DMS53 treated with DMSO at 0.1 percent for 48 hours (cell line): ENCODE measurements around the gene YLPM1.
"Not testable (repeated sequence)": the region's sequence is repeated elsewhere in the genome, so short reads cannot be mapped to it uniquely, and the experiment has no call there.

Source experiments
- DNase-seq: peaks from one replicate; lab custom pipeline; 2025; ENCODE audit not compliant: unreplicated experiment; lab: John Stamatoyannopoulos, UW

Gene YLPM1, protein sequence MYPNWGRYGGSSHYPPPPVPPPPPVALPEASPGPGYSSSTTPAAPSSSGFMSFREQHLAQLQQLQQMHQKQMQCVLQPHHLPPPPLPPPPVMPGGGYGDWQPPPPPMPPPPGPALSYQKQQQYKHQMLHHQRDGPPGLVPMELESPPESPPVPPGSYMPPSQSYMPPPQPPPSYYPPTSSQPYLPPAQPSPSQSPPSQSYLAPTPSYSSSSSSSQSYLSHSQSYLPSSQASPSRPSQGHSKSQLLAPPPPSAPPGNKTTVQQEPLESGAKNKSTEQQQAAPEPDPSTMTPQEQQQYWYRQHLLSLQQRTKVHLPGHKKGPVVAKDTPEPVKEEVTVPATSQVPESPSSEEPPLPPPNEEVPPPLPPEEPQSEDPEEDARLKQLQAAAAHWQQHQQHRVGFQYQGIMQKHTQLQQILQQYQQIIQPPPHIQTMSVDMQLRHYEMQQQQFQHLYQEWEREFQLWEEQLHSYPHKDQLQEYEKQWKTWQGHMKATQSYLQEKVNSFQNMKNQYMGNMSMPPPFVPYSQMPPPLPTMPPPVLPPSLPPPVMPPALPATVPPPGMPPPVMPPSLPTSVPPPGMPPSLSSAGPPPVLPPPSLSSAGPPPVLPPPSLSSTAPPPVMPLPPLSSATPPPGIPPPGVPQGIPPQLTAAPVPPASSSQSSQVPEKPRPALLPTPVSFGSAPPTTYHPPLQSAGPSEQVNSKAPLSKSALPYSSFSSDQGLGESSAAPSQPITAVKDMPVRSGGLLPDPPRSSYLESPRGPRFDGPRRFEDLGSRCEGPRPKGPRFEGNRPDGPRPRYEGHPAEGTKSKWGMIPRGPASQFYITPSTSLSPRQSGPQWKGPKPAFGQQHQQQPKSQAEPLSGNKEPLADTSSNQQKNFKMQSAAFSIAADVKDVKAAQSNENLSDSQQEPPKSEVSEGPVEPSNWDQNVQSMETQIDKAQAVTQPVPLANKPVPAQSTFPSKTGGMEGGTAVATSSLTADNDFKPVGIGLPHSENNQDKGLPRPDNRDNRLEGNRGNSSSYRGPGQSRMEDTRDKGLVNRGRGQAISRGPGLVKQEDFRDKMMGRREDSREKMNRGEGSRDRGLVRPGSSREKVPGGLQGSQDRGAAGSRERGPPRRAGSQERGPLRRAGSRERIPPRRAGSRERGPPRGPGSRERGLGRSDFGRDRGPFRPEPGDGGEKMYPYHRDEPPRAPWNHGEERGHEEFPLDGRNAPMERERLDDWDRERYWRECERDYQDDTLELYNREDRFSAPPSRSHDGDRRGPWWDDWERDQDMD (N-terminal part only)

DNA sequence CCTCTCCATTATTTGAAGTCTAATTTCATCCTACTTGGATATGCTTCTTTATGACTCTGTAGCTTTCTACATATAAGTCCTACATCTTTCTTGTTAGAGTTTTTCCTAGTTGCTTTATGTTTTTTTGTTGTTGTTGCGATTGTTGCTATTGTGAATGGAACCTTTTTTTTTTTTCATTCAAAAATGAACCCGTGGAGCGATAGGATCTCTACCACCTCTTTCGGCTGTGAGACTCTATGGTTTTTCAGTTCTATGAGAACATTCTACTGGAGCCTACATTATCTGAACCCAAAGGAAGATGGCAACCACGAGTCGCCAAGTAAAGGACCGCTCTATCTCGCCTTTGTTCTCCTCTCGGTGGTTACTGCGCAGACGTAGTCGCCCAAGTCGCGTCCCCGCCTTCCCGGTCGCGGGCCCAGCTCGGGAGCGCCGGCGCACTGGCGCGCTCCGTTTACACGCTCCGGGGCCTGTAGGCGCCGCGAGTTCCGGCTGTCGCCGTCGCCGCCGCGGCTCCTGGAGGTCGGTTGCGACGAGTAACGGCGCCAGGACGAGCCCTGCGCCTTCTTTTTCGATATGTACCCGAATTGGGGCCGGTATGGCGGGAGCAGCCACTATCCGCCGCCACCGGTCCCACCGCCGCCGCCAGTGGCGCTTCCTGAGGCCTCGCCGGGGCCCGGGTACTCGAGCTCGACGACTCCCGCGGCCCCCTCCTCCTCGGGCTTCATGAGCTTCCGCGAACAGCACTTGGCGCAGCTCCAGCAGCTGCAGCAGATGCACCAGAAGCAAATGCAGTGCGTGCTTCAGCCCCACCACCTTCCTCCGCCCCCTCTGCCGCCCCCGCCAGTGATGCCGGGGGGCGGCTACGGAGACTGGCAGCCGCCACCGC lies at the start of gene YLPM1:
YLPM1 (plus strand) TSS at position 400 of the 886 bp plus-strand sequence; CDS start at position 574, 174 bp downstream.
- peak; percentile 84 for DNase-seq

GRCh38 chr14:74713395-74713735 lies 49.8 kb upstream of the YLPM1 start:
- DNase-seq: no peak

- DNase-seq: no peak
These were observed 42.6 kb upstream of the YLPM1 start for GRCh38 chr14:74720526-74720925.

GRCh38 chr14:74723134-74723533 lies 40.0 kb upstream of the YLPM1 start:
- no peak for DNase-seq

GRCh38 chr14:74732387-74732786 lies 30.7 kb upstream of the YLPM1 start:
- DNase-seq: no peak

GRCh38 chr14:74733221-74733620 lies 29.9 kb upstream of the YLPM1 start:
- DNase-seq: no peak

- no peak for DNase-seq
These were observed 28.0 kb upstream of the YLPM1 start for GRCh38 chr14:74735125-74735524.

DNA sequence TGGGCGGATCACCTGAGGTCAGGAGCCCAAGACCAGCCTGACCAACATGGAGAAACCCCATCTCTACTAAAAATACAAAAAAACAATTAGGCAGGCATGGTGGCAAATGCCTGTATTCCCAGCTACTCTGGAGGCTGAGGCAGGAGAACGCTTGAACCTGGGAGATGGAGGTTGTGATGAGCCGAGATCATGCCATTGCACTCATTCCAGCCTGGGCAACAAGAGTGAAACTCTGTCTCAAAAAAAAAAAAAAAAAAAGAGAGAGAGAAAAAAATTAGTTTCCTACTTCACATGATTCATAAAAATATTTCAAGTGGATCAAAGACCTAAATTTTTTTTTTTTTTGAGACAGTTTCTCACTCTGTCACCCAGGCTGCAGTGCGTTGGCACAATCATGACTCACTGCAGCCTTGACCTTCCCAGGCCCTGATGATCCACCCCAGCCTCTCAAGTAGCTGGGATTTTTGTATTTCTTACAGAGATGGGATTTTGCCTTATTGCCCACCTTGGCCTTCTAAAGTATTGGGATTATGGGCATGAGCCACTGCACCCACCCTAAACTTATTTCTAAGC lies 25.3 kb upstream of the YLPM1 start:
- no peak for DNase-seq

DNA sequence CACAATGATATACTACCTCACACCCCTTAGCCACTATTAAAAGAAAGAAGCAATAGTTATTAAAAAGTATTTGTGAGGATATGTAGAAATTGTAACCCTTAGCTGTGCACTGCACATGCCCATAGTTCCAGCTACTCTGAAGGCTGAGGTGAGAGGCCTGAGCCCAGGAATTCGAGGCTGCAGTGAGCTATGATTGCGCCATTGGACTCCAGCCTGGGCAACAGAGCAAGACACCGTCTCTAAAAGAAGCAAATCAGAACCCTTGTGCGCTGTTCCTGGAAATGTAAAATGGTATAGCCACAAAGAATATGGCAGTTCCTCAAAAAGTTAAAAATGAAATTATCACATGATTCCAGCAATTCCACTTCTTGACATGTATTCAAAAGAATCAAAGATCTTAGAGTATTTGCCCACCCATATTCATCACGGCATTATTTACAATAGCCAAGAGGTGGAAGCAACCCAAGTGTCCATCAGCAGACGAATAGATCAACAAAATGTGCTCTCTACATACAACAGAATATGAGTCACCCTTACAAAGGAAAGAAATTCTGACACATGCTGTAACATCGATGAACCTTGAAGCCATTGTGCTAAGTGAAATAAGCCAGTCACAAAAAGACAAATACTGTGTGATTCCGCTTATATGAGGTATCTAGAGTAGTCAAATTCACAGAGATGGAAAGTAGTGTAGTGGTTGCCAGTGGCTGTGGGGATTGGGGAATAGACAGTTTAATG lies 23.7 kb upstream of the YLPM1 start:
- peak; percentile 10 for DNase-seq

- no peak for DNase-seq
These were observed 15.9 kb upstream of the YLPM1 start for GRCh38 chr14:74747237-74747636.

- DNase-seq: no peak
These were observed 9.0 kb upstream of the YLPM1 start for GRCh38 chr14:74754157-74754556.

DNA sequence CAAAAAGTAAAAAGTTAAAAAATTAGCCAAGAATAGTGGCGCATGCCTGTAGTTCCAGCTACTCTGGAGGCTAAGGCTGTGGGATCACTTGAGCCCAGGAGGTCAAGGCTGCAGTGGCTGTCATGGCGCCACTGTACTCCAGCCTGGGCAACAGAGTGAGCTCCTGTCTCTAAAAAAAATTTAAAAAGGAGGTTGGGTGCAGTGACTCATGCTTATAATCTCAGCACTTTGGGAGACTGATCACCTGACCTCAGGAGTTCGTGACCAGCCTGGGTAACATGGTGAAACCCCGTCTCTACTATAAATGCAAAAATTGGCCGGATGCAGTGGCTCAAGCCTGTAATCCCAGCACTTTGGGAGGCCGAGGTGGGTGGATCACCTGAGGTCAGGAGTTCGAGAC lies 8.2 kb upstream of the YLPM1 start:
- DNase-seq: no peak

DNA sequence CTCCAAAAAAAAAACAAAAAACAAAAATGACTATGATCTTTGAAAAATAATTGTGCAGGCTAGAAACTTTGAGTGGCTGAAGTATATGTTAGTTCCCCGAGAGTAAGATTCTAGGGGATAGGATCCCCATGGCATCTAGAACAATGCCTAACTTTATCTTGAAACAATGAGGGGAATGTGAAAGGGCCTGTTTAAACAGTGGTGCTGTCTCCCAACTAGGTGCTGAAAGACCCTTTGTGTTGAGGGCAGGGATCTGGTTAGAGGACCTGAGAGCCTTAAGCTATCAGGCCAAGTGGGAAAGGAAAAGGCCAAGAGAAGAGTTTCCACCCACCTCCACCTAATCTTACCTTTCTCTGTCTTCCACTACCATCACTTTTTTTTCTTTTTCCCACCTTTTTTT lies 6.8 kb upstream of the YLPM1 start:
- no peak for DNase-seq

- not testable (repeated sequence) for DNase-seq
These were observed 4.6 kb upstream of the YLPM1 start for GRCh38 chr14:74758505-74758904.

GRCh38 chr14:74763803-74764531 lies 851 bp downstream of the YLPM1 start:
- DNase-seq: no peak

GRCh38 chr14:74765721-74766120 lies 2.6 kb downstream of the YLPM1 start:
- no peak for DNase-seq

GRCh38 chr14:74771399-74771798 lies 8.3 kb downstream of the YLPM1 start:
- no peak for DNase-seq

- DNase-seq: no peak
These were observed 21.5 kb downstream of the YLPM1 start for GRCh38 chr14:74784634-74785033.
